Measurements from ENCODE around the gene IL3.
"Not testable (repeated sequence)": the region's sequence is repeated elsewhere in the genome, so short reads cannot be mapped to it uniquely, and the experiment has no call there.

IL3 gene

GRCh38 chr5:132095424-132095972, 35.0 kb downstream of the IL3 start:
- no peak for DNase-seq

DNA sequence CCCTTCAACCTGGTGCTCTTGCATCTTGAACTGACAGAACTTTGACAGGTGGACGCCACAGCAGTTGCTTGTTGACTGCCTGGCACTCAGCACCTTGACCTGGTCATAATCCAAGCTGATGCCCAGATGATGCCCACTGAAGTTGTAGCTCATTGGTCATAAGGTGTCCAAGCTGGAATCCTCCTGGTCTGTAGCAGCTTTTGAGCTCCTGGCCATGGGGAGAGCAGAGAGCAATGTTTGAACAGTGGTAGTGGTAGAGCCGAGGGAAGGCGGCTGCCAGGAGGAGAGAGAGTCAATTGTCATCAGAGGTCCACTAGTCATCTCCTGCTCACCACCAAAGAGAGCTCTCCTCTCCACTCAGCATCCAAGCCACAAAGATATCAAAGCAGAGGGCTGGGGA, 36.4 kb downstream of the IL3 start:
- DNase-seq: no peak

GRCh38 chr5:132098151-132098594, 37.7 kb downstream of the IL3 start:
- DNase-seq: peak; percentile 44

GRCh38 chr5:132098621-132099020, 38.2 kb downstream of the IL3 start:
- peak; percentile 6 for DNase-seq

DNA sequence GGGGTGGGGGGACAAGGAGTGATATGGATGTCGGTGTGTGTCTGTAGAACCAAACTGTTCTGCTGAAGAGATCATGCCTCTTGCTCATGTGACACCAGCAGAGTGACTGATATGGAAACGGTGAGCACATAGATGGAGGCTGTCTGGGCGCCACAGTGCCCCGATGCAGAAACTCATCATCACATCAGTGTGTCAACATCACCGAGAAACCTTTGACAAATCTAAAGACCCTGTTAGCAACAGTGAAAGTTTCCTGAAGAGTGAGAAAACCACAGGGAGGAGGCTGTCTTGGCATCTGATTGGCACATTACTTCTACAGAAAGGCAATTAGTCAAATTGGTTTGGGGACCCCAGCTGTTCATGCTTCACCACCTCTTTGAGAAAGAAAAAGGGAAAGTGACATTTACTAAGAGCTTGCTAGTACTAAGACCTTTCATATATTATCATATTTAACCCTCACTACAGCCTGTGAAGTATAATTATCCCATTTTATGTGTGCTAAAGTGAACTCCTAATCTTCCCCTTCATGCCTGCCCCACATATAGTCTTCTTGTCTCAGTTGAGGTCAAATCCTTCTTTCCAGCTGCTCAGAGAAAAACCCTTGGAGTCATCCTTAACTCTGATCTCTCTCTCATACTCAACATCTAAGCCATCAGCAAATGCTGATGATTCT, 38.8 kb downstream of the IL3 start:
- DNase-seq: no peak

DNA sequence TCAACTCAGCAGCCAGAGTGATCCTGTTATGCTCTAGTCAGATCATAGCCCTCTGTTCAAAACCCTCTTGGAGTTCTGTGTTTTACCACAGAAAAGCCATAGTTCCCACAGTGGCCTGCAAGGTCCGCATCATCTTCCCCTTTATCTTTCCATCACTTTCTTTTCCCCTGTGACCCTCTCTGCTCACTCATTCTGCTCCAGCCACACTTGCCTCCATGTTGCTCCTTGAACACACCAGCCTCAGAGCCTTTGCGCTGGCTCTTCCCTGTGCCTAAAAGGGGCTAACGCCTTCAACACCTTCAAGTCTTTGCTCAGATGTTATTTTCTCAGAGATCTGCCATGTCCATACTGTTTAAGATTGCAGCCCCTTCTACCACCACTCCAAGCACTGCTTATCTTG, 39.5 kb downstream of the IL3 start:
- DNase-seq: no peak

DNA sequence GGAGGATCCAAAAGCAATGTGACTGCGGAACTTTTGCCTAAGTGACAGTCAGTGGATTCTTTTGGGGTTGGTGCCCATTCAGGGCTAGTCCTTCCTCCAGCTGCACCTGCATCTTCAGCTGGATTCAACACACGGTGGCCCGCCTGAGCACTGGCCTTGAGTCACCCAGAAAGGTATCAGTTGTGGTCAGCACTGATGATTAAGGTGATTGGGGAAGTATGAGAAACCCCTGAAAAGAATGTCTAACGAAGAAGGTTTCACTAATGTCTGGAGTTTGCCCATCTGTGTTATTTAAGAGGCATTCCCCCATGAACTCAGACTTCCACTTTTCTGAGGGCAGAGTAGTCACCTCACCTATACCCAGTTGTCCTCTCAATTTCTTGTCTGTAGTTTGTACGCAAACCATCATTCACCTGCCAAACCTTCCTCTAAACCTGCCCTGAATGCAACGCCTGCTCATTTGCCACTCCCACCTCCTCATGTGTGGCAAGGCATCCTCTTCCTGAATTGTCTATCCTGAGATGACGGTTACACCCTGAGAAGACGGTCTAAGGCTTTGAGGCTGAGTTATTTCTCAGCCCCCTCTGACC, 40.3 kb downstream of the IL3 start:
- no peak for DNase-seq

DNA sequence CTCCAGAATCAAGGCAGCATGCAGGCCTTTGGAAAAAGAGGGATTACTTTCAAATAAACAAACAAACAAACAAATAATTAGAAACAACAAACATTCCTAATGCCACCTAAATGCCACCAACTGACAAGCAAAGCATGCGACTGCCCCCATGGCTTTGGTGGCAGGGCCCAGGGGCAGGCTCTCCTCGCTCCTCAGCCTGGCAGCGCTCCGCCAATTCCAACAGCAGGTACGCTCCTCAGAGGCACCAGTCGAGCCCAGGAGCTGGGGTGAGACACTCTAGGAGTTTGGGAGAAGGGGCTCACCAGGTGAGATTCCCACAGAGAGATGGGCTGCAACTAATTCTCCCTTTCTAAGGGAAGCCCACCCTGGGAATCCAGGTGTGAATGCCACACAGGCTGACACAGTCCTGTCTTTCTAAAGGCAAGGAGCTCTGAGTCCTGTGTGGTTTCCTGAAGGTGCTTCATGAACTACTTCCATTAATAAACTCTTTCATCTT, 41.0 kb downstream of the IL3 start:
- no peak for DNase-seq

- no peak for DNase-seq
Measured at GRCh38 chr5:132102101-132102701, 41.7 kb downstream of the IL3 start.

- no peak for DNase-seq
Measured at GRCh38 chr5:132102944-132103331, 42.5 kb downstream of the IL3 start.

DNA sequence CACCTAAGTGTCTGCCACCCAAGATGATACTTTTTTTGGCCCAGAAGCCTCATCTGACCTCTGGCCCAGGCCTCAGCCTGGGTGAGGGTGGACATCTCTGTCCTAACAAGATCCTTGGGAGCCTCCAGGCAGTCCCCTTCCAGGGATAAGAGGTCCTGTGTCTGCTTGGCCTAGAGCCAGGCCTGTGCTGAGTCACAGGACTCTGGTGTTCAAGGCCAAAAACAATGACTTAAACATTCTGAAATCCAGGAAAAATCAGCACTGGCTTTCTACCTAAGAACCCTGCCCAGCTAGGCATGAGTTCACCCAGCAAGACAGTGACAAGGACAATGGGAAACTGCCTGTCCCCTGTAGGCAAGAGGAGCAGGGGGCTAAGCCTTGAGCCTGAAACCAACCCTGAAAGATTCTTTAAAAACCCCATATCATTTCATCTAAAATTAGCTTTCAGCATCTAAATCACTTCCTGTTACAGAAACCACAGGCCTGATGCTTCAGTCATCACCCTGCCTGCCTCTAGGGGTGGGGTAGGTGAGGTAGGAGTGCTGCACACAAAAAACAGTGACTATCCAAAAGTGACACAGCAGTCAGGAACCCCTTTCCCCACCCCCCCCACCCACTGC, 43.0 kb downstream of the IL3 start:
- peak; percentile 90 for DNase-seq

DNA sequence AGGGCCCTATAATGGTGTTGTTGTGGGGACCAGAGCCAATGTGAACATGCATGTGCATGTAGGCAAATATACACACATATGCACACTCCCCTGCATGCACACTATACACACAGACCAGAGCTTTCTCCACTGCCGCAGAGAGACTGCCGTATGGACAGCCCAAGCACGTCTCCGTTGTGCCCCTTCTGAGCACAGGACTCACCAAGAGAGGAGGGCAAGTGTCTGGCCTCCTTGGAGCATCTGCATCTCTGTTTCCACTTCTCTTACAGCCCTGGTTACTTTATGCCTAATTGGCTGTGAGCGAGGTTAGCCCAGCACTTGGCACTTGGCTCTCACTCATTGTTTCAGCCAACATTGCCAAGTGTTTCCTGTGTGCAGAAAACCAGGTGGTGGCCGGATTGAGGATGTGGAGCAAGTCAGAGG, 43.5 kb downstream of the IL3 start:
- no peak for DNase-seq

DNA sequence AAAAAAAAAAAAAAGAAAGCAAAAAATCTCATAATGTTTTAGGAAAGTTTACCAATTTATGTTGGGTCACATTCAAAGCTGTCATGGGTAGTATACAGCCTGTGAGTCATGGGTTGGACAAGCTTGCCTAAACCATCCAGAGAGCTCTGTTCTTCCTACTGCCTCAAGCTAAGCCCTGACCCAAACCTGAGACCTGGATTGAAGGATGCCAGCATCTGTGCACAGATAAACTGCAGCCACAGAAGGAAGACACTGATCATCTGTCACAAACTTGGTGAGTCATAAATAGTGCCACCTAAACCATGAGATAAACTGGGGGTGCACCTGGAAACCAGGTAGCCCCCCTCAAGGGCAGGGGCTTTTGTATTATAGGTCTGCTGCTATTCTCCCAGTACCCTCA, 44.1 kb downstream of the IL3 start:
- peak; percentile 70 for DNase-seq

DNA sequence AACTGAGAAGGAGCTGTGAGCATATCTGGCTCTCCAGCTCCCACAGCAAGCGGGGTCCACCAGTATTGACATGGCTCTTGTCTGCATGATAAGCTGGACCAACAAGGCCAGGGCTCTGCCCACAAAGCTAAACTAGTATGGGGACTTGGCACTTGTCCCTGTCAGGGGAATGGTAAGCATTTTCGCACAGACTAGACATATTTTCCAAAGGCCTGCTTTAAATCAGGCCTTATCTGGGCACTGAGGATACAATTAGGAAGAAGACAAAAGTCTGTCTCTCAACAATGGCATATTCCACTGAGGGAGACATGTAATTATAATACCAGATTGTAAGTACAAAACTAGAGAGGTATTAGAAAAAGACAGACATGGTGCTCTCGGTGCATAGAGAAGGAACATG, 45.2 kb downstream of the IL3 start:
- no peak for DNase-seq

- DNase-seq: not testable (repeated sequence)
Measured at GRCh38 chr5:132108495-132108894, 48.0 kb downstream of the IL3 start.

DNA sequence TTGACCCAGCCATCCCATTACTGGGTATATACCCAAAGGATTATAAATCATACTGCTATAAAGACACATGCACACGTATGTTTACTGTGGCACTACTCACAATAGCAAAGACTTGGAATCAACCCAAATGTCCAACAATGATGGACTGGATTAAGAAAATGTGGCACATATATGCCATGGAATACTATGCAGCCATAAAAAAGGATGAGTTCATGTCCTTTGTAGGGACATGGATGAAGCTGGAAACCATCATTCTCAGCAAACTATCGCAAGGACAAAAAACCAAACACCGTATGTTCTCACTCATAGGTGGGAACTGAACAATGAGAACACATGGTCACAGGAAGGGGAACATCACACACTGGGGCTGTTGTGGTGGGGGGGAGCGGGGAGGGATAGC, 48.5 kb downstream of the IL3 start:
- DNase-seq: not testable (repeated sequence)

DNA sequence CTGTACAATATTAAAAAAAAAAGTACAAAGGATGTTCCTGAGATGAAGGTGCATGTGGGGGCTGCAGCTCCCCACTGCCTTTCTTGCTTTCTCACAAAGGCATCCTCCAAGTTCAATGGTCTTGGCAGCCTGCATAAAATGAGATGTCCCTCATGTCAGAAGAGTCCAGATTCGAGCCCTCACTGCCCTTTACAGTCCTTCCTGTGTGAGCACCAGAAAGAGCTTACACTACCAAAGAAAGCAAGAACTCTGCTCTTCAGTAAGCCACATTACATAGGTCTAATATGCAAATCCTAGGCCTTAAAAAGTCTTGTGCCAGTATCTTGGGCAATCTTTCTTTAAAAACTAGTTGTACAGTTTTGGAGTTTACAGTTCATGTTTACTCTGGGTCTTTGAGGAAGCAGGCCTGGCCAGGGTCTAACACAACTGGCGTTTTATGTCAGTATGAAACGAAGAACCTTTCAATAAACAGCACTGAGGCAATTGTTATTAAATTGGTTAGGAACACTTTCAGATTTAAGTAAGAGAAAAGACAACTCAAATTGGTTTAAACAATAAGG, 49.1 kb downstream of the IL3 start:
- DNase-seq: no peak

GRCh38 chr5:132110195-132110594, 49.7 kb downstream of the IL3 start:
- no peak for DNase-seq

GRCh38 chr5:132110930-132111329, 50.5 kb downstream of the IL3 start:
- no peak for DNase-seq

- DNase-seq: no peak
Measured at GRCh38 chr5:132112111-132112510, 51.7 kb downstream of the IL3 start.

All from HCEC 1CT (cell line).